SK-N-MC (cell line): Measurements from ENCODE around the gene YLPM1.

ENCODE experiments used
- EZH2 ChIP-seq: fragments of 200-600 bp; sonication (generic); IDR thresholded peaks from one replicate; pipeline ENCODE4 v1.6.1; 2017; ENCODE audit warnings: antibody characterized with exemption
- FOXP2 ChIP-seq: optimal IDR thresholded peaks from 2 replicates; pipeline ENCODE3; 2011; ENCODE audit warnings: mild to moderate bottlenecking, moderate library complexity; ENCODE audit not compliant: insufficient read depth; ENCODE audit errors: extremely low read length, control extremely low read depth
- POLR2AphosphoS5 ChIP-seq: IDR thresholded peaks from 2 replicates; pipeline ENCODE4 v1.6.1; 2012; ENCODE audit warnings: mild to moderate bottlenecking, low read depth, low read length, borderline replicate concordance

GRCh38 chr14:74871819-74872218, 108.7 kb downstream of the YLPM1 start:
- TF ChIP-seq EZH2 (no peak), POLR2AphosphoS5 (no peak), FOXP2 (no peak)
